Thyroid gland (tissue), 4 donors: ENCODE data around the gene ATXN1. TPM values are rescaled to one million over a fixed set of nuclear protein-coding genes. Genes with fewer than 3 reads are reported as not detected.

Experiments used
- DNase-seq, 2 donors: peaks; one replicate each; pipeline ENCODE4 v3.0.0-alpha.2; 2019
- H3K27ac ChIP-seq, 3 donors: fragments of 200-600 bp; sonication (generic); 1 replicate in 2 of 3; 2 replicates in 1 of 3; pipeline ENCODE4 v1.5.1; 2016 to 2019; ENCODE audit warnings: mild to moderate bottlenecking in 1 of 3, moderate library complexity in 1 of 3
- H3K27me3 ChIP-seq: fragments of 200-600 bp; sonication (generic); one replicate; pipeline ENCODE4 v1.5.1; 2019
- H3K36me3 ChIP-seq, 2 donors: fragments of 200-600 bp; sonication (generic); one replicate each; pipeline ENCODE4 v1.5.1; 2016 to 2019
- H3K4me1 ChIP-seq, 2 donors: fragments of 200-600 bp; sonication (generic); one replicate each; pipeline ENCODE4 v1.5.1; 2017 to 2019
- H3K4me3 ChIP-seq, 3 donors: fragments of 200-600 bp; sonication (generic); replicated peaks in 1 of 3; 1 replicate in 2 of 3; 2 replicates in 1 of 3; pipeline ENCODE4 v1.5.1; 2016; ENCODE audit warnings: mild to moderate bottlenecking in 1 of 3
- H3K9me3 ChIP-seq: fragments of 200-600 bp; sonication (generic); one replicate; pipeline ENCODE4 v1.5.1; 2017
- CTCF ChIP-seq, 6 experiments: fragments of 200-600 bp in 3 of 6; fragments of 450-650 bp in 3 of 6; sonication (generic) in 3 of 6; IDR thresholded peaks; one replicate each; pipeline ENCODE4 v1.5.1; 2016 to 2019; ENCODE audit warnings: antibody characterized with exemption in 6 of 6, mild to moderate bottlenecking in 2 of 6, inconsistent platforms in 1 of 6, moderate library complexity in 1 of 6
- POLR2A ChIP-seq, 2 donors: fragments of 450-650 bp; IDR thresholded peaks; one replicate each; pipeline ENCODE4 v1.6.1; 2017; ENCODE audit warnings: antibody characterized with exemption in 2 of 2, mild to moderate bottlenecking in 2 of 2, moderate library complexity in 1 of 2
- WGBS, 2 donors: methylation state at CpG; one replicate each; pipeline ENCODE4 v1.1.5; 2017; 5-methylcytosine and 5-hydroxymethylcytosine counted together
- intact Hi-C: fragments of 100-400 bp; cut with DNase I; formaldehyde crosslinking; loops from one replicate; pipeline ENCODE4 v1.15.1; 2023
- total RNA-seq, 4 donors: library from RNA; depleted of rRNA; stranded (reverse); fragments of >200 nt; gene quantifications; one replicate each; pipeline ENCODE4 v1.2.3, GENCODE V29; 2016

Gene ATXN1
- total RNA-seq, 4 donors from 2014 or later: 62.1 to 88.1 (median 83.0) TPM

GRCh38 chr6:16278048-16278724 is 483.1 kb downstream of the ATXN1 start:
- H3K4me3 ChIP-seq: no peak overlapping the region
- no peak for TF ChIP-seq CTCF (IDR thresholded peaks at IDR 0.05)
- no peak overlapping the region for H3K27ac ChIP-seq
- peaks cover 0 to 4% of the 10 kb centered on the region in 2 donors for H3K4me1 ChIP-seq
- WGBS, 2 donors: 86% methylated on average over 9 to 10 of the region's 10 CpGs
- no peaks in the 10 kb centered on the region for H3K9me3 ChIP-seq
- intact Hi-C loops: no loop called here
- H3K36me3 ChIP-seq: no peaks in the 10 kb centered on the region
- DNase-seq: no peak
- H3K27me3 ChIP-seq: no peaks in the 10 kb centered on the region

GRCh38 chr6:16277101-16277981 is 483.9 kb downstream of the ATXN1 start:
- Histone ChIP-seq H3K27ac (no peak overlapping the region), H3K9me3 (no peaks in the 10 kb centered on the region), H3K4me3 (no peak overlapping the region), H3K27me3 (no peaks in the 10 kb centered on the region), H3K36me3 (no peaks in the 10 kb centered on the region), H3K4me1 (peaks cover 0 to 4% of the 10 kb centered on the region in 2 donors)
- no peak for TF ChIP-seq POLR2A (IDR thresholded peaks at IDR 0.05)
- no peak for TF ChIP-seq CTCF (IDR thresholded peaks at IDR 0.05)
- DNase-seq: peak; percentile 10 to 14
- WGBS, 2 donors: 57 to 66% methylated on average over 18 of the region's 18 CpGs
- intact Hi-C loops: no loop called here

- peaks cover 0 to 4% of the 10 kb centered on the region in 2 donors for H3K4me1 ChIP-seq
- no peak for TF ChIP-seq POLR2A (IDR thresholded peaks at IDR 0.05)
- no peak overlapping the region for H3K4me3 ChIP-seq
- no peak for DNase-seq
- intact Hi-C loops: no loop called here
- no peaks in the 10 kb centered on the region for H3K9me3 ChIP-seq
- no peak overlapping the region for H3K27ac ChIP-seq
- H3K36me3 ChIP-seq: no peaks in the 10 kb centered on the region
- WGBS, 2 donors: 90 to 92% methylated on average over 10 of the region's 10 CpGs
- H3K27me3 ChIP-seq: no peaks in the 10 kb centered on the region
These were observed 486.2 kb downstream of the ATXN1 start for GRCh38 chr6:16274885-16275589.

GRCh38 chr6:16274483-16274882 is 486.8 kb downstream of the ATXN1 start:
- WGBS, 2 donors: 92 to 95% methylated on average over 4 of the region's 4 CpGs
- peaks cover 0 to 4% of the 10 kb centered on the region in 2 donors for H3K4me1 ChIP-seq
- no peak overlapping the region for H3K4me3 ChIP-seq
- H3K27ac ChIP-seq: no peak overlapping the region
- no peak for TF ChIP-seq POLR2A (IDR thresholded peaks at IDR 0.05)
- TF ChIP-seq CTCF (IDR thresholded peaks at IDR 0.05): no peak
- H3K27me3 ChIP-seq: no peaks in the 10 kb centered on the region
- no peak for DNase-seq
- intact Hi-C loops: no loop called here
- H3K36me3 ChIP-seq: no peaks in the 10 kb centered on the region
- no peaks in the 10 kb centered on the region for H3K9me3 ChIP-seq

- WGBS, 2 donors: 35 to 40% methylated on average over 1 of the region's 1 CpG
- H3K36me3 ChIP-seq: no peaks in the 10 kb centered on the region
- DNase-seq: no peak
- peaks cover 0 to 4% of the 10 kb centered on the region in 2 donors for H3K4me1 ChIP-seq
- H3K27me3 ChIP-seq: no peaks in the 10 kb centered on the region
- no peak overlapping the region for H3K27ac ChIP-seq
- no peak for TF ChIP-seq POLR2A (IDR thresholded peaks at IDR 0.05)
- TF ChIP-seq CTCF (IDR thresholded peaks at IDR 0.05): no peak
- intact Hi-C loops: no loop called here
- no peaks in the 10 kb centered on the region for H3K9me3 ChIP-seq
- no peak overlapping the region for H3K4me3 ChIP-seq
These were observed 488.0 kb downstream of the ATXN1 start for GRCh38 chr6:16273256-16273655.
